ENCODE results near the gene SPATA20. TPM values are rescaled to one million over a fixed set of nuclear protein-coding genes. Genes with fewer than 3 reads are reported as not detected.

SPATA20 gene
- total and polyA plus RNA-seq, 12 donors = 12.7 to 246 (median 150) TPM

DNA sequence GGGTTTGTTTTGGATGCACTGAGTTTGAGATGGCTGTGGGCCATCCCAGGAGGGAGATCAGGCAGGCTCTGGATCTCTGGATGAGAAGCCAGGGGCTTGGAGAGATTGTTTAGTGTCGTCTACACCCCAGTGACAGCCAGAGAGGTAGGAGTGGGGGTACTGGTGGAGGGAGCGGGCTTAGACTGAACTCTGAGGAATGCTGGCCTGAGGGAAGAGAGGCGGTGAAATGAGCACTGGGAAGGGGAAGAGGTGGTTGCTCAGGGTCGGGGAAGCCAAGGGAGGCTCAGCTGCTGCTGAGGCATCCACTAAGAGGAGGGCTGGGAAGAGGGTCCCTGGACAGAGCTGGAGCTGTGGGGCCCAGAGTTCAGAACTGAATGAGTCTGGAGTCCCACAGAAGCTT lies 37.1 kb downstream of the SPATA20 start:
- no peak overlapping the region for H3K4me3 ChIP-seq
- no peaks in the 10 kb centered on the region for H3K36me3 ChIP-seq (replicated peaks in 1 of 2)
- no peak for DNase-seq
- intact Hi-C loops (cut with DNase I) = no loop called here
- H3K27me3 ChIP-seq = no peaks in the 10 kb centered on the region
- H3K27ac ChIP-seq = no peak overlapping the region
- no peak for TF ChIP-seq POLR2A (IDR thresholded peaks at IDR 0.05)
- TF ChIP-seq, protein P1, sequence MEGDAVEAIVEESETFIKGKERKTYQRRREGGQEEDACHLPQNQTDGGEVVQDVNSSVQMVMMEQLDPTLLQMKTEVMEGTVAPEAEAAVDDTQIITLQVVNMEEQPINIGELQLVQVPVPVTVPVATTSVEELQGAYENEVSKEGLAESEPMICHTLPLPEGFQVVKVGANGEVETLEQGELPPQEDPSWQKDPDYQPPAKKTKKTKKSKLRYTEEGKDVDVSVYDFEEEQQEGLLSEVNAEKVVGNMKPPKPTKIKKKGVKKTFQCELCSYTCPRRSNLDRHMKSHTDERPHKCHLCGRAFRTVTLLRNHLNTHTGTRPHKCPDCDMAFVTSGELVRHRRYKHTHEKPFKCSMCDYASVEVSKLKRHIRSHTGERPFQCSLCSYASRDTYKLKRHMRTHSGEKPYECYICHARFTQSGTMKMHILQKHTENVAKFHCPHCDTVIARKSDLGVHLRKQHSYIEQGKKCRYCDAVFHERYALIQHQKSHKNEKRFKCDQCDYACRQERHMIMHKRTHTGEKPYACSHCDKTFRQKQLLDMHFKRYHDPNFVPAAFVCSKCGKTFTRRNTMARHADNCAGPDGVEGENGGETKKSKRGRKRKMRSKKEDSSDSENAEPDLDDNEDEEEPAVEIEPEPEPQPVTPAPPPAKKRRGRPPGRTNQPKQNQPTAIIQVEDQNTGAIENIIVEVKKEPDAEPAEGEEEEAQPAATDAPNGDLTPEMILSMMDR (IDR thresholded peaks at IDR 0.05) = no peak
- H3K4me1 ChIP-seq (replicated peaks in 1 of 2) = peaks cover 5 to 8% of the 10 kb centered on the region in 2 donors
- 76 to 83% (median 82%) methylated on average over 4 of the region's 4 CpGs for WGBS, 4 donors
- no peaks in the 10 kb centered on the region for H3K9me3 ChIP-seq (replicated peaks in 1 of 3)

DNA sequence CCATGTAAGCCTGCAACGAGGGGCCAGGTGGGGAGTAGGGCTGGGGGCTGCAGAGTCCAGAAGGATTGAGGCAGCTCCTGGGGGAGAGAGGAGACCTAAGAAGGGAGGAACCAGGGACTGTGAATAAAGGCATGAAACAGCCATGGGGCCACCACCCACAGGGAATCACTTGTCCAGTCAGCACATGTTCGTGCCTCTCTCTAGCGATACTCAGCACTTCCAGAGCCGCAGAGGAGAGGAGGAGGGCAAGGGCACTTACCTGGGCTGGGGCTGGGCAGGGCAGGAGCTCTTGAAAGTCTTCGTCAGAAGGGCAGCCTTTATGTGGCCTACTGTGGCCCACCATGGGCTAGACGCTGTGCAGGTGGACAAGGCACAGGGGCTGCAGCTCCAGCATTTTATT lies 37.8 kb downstream of the SPATA20 start:
- Histone ChIP-seq H3K27ac (no peak overlapping the region), H3K4me3 (no peak overlapping the region), H3K4me1 (replicated peaks in 1 of 2) (peaks cover 11 to 13% of the 10 kb centered on the region in 2 donors), H3K9me3 (replicated peaks in 1 of 3) (no peaks in the 10 kb centered on the region), H3K27me3 (no peaks in the 10 kb centered on the region), H3K36me3 (replicated peaks in 1 of 2) (no peaks in the 10 kb centered on the region)
- intact Hi-C loops (cut with DNase I) = no loop called here
- whole genome bisulfite sequencing, 4 donors = 67 to 92% (median 85%) methylated on average over 4 to 6 of the region's 6 CpGs
- TF ChIP-seq, protein P1 (IDR thresholded peaks at IDR 0.05) = no peak
- no peak for TF ChIP-seq POLR2A (IDR thresholded peaks at IDR 0.05)
- no peak for DNase-seq

DNA sequence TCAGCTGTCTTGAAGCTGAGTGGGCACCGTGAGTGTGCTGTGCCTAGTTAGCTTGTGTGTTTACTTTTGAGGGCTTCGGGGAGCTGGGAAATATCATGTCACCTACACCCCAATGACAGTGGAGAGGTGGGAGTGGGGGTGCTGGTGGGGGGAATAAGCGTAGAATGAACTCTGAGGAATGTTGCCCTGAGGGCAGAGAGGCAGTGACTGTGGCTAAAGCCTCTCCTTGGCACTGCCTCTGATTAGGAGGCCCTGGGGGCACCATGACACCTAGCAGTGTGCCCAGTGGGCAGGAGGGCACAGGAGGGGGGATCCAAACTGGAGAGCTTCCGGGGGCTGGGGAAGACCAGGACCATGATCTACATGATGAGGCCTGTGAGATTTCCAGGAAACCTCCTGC lies 38.4 kb downstream of the SPATA20 start:
- DNase-seq = no peak
- no peak overlapping the region for H3K27ac ChIP-seq
- H3K4me3 ChIP-seq = no peak overlapping the region
- no peaks in the 10 kb centered on the region for H3K27me3 ChIP-seq
- no peaks in the 10 kb centered on the region for H3K36me3 ChIP-seq (replicated peaks in 1 of 2)
- WGBS, 4 donors = 86 to 100% (median 92%) methylated on average over 2 to 4 of the region's 4 CpGs
- no peaks in the 10 kb centered on the region for H3K9me3 ChIP-seq (replicated peaks in 1 of 3)
- H3K4me1 ChIP-seq (replicated peaks in 1 of 2) = peaks cover 11 to 13% of the 10 kb centered on the region in 2 donors
- no peak for TF ChIP-seq POLR2A (IDR thresholded peaks at IDR 0.05)
- TF ChIP-seq, protein P1 (IDR thresholded peaks at IDR 0.05) = no peak
- intact Hi-C loops (cut with DNase I) = no loop called here

DNA sequence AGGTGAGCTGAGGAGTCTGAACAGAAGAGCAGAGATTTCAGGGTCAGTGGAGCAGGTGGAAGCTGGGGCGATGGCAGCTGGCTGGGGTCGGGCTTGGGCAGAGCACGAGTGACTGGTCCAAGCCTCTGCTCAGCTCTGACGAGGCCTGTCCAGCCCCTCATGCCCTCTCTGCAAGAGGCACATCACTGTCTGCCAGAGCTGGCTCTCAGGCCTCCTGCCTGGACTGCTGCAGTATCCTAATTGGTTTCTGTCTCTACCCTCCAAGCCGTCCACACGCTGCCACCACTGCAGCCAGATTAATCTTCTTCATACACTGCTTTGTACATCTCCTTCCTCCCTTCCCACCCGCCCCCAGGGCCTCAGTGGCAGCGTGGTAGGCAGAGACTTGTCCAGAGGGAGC lies 38.9 kb downstream of the SPATA20 start:
- DNase-seq = no peak
- H3K4me3 ChIP-seq = no peak overlapping the region
- no peak overlapping the region for H3K27ac ChIP-seq
- intact Hi-C loops (cut with DNase I) = no loop called here
- TF ChIP-seq, protein P1 (IDR thresholded peaks at IDR 0.05) = no peak
- TF ChIP-seq POLR2A (IDR thresholded peaks at IDR 0.05) = no peak
- 82 to 90% (median 86%) methylated on average over 5 to 8 of the region's 8 CpGs for WGBS, 4 donors
- H3K4me1 ChIP-seq (replicated peaks in 1 of 2) = peaks cover 11 to 13% of the 10 kb centered on the region in 2 donors
- H3K9me3 ChIP-seq (replicated peaks in 1 of 3) = no peaks in the 10 kb centered on the region
- no peaks in the 10 kb centered on the region for H3K36me3 ChIP-seq (replicated peaks in 1 of 2)
- H3K27me3 ChIP-seq = no peaks in the 10 kb centered on the region

Data from adrenal gland (tissue), 12 donors.